Activated naive CD8-positive, alpha-beta T cell treated with anti-CD3 and anti-CD28 coated beads for 36 hours (primary cell): Measurements from ENCODE around the gene FAM186B. TPM values are rescaled to one million over a fixed set of nuclear protein-coding genes. Genes with fewer than 3 reads are reported as not detected.
"Not testable (repeated sequence)": the region's sequence is repeated elsewhere in the genome, so short reads cannot be mapped to it uniquely, and the experiment has no call there.

ENCODE experiments used
- DNase-seq: peaks from one replicate; pipeline ENCODE4 v3.0.0; 2021
- H3K27ac Mint-ChIP-seq: one replicate; pipeline ENCODE4 v1.8.0; 2022; ENCODE audit warnings: mild to moderate bottlenecking, moderate library complexity, mixed read lengths
- H3K27me3 Mint-ChIP-seq: one replicate; pipeline ENCODE4 v1.8.0; 2022; ENCODE audit warnings: mild to moderate bottlenecking, mixed read lengths
- H3K36me3 Mint-ChIP-seq: one replicate; pipeline ENCODE4 v1.8.0; 2021; ENCODE audit warnings: mild to moderate bottlenecking, mixed read lengths
- H3K4me1 Mint-ChIP-seq: one replicate; pipeline ENCODE4 v1.8.0; 2021; ENCODE audit warnings: mixed read lengths
- H3K4me3 Mint-ChIP-seq: one replicate; pipeline ENCODE4 v1.8.0; 2022; ENCODE audit warnings: mild to moderate bottlenecking, moderate library complexity, mixed read lengths
- H3K9me3 Mint-ChIP-seq: one replicate; pipeline ENCODE4 v1.8.0; 2022; ENCODE audit warnings: mixed read lengths
- total RNA-seq, 2 experiments: library from RNA; stranded (reverse); gene quantifications; one replicate each; pipeline ENCODE4 v1.2.3, GENCODE V29; 2021

The FAM186B gene
- total RNA-seq, 2 experiments from 2014 or later = 0.14 to 0.41 TPM

GRCh38 chr12:49623142-49623904, 17.9 kb upstream of the FAM186B start, which contains the start of gene PRPF40B:
PRPF40B (plus strand) TSS chr12:49623561; CDS start chr12:49623591, 30 bp downstream.
- H3K9me3 Mint-ChIP-seq = no peaks in the 10 kb centered on the region
- peaks cover 24% of the 10 kb centered on the region for H3K4me1 Mint-ChIP-seq
- no peaks in the 10 kb centered on the region for H3K36me3 Mint-ChIP-seq
- peak; percentile 92 for DNase-seq
- peak within 1 kb of the TSS; percentile 78 for H3K4me3 Mint-ChIP-seq
- H3K27ac Mint-ChIP-seq = peak within 1 kb of the TSS; percentile 88
- H3K27me3 Mint-ChIP-seq = peaks cover 24% of the 10 kb centered on the region

DNA sequence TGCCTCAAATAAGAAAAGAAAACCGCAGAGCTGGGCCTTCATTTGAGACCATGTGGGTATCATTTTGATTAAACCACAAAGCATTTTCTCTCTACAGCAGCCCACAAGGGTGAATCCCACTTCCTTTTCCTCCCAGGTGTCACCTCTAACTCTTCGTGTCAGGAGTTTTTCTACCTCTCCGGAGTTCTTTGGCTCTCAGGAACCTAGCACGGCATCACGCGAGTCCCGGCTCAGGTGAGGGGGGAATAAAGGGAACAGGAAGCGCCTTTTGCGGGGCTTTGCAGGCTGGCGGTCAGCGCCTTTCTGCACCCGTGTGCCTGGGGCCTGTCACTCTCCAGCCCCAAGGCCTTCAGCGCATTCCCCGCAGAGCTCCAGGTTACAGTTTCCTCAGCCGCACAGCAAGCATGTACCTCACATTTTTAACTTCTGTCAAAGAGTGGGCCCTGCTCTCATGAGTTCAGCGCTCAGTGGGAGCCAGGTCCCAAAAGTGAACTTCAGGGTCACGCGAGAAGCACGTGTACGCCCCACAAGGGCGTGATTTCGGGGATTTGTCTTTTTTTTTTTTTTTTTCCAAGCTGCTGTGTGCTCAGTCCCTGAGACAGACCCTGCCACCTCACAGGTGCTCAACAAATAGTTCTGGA, 17.2 kb upstream of the FAM186B start:
- Mint-ChIP-seq H3K4me1 (peaks cover 24% of the 10 kb centered on the region), H3K27ac (peak overlapping the region; percentile 88), H3K4me3 (peak overlapping the region; percentile 78), H3K27me3 (peaks cover 27% of the 10 kb centered on the region), H3K36me3 (no peaks in the 10 kb centered on the region), H3K9me3 (no peaks in the 10 kb centered on the region)
- peak; percentile 60 for DNase-seq

DNA sequence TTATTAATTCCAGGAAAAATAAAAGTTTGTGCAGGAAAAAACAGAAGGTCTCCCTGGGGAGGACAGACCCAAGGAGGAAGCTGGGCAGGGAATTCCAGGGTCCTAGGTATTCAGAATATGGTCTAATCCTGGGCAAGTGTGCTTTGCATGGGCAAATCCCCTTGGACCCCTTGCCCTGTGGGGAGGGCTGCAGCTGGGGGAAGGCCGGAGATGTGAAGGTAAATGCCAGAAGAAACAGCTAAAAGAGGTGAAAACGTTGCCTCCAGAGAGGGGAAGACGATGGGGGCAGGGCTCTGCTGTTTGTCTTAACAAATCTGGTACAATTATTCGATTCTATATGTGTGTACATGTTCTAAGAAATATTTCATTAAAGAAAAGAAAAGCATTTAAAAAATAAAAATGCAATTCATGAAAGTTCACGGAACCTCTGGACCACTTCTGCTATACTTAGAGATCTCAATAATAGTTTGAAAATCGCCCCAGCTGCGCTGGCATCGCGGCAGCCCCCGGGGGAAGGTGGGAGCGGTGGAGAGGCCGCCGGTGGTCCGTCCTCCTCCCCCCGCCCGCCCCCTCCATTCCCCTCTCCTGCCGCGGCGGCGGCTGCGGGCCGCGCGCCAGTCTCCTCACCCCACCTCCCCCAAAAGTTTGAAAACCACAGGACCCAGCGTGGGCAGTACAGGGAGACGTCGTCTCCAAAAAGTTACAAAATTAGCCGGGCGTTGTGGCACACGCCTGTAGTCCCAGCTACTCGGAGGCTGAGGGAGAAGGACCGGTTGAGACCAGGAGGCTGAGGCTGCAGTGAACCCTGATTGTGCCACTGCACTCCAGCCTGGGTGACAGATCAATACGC, 16.4 kb upstream of the FAM186B start:
- Mint-ChIP-seq H3K4me1 (peaks cover 24% of the 10 kb centered on the region), H3K27me3 (peaks cover 29% of the 10 kb centered on the region), H3K36me3 (no peaks in the 10 kb centered on the region), H3K9me3 (no peaks in the 10 kb centered on the region), H3K4me3 (peak overlapping the region; percentile 78), H3K27ac (peak overlapping the region; percentile 88)
- no peak for DNase-seq

GRCh38 chr12:49619286-49619685, 13.8 kb upstream of the FAM186B start:
- Mint-ChIP-seq H3K27me3 (peaks cover 44% of the 10 kb centered on the region), H3K4me3 (no peak overlapping the region), H3K36me3 (no peaks in the 10 kb centered on the region), H3K4me1 (peaks cover 23% of the 10 kb centered on the region), H3K9me3 (no peaks in the 10 kb centered on the region), H3K27ac (no peak overlapping the region)
- DNase-seq = no peak

- Mint-ChIP-seq H3K4me3 (no peak overlapping the region), H3K9me3 (no peaks in the 10 kb centered on the region), H3K27ac (no peak overlapping the region), H3K4me1 (peaks cover 20% of the 10 kb centered on the region), H3K27me3 (peaks cover 42% of the 10 kb centered on the region), H3K36me3 (no peaks in the 10 kb centered on the region)
- no peak for DNase-seq
Observed at GRCh38 chr12:49618576-49618975, 13.1 kb upstream of the FAM186B start.

GRCh38 chr12:49616533-49617219, 11.2 kb upstream of the FAM186B start:
- DNase-seq = no peak
- Mint-ChIP-seq H3K4me1 (peaks cover 12% of the 10 kb centered on the region), H3K27me3 (peaks cover 48% of the 10 kb centered on the region), H3K27ac (no peak overlapping the region), H3K4me3 (no peak overlapping the region), H3K9me3 (no peaks in the 10 kb centered on the region), H3K36me3 (no peaks in the 10 kb centered on the region)

DNA sequence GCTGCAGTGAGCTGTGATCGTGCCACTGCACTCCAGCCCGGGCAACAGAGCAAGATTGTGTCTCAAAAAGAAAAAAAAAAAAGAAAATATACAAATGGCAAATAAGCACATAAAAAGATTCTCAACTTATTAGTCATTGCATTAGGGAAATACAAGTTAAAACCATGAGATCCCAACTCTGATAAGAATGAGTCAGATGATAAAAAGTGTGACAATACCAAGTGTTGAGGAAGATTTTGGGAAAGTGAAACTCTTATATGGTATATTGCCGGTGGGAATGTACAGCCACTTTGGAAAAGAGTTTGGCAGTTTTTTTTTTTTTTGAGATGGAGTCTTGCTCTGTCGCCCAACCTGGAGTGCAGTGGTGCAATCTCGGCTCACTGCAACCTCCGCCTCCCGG, 10.3 kb upstream of the FAM186B start:
- DNase-seq = no peak
- Mint-ChIP-seq H3K36me3 (no peaks in the 10 kb centered on the region), H3K9me3 (no peaks in the 10 kb centered on the region), H3K4me1 (peaks cover 7% of the 10 kb centered on the region), H3K4me3 (no peak overlapping the region), H3K27me3 (peaks cover 42% of the 10 kb centered on the region), H3K27ac (no peak overlapping the region)

DNA sequence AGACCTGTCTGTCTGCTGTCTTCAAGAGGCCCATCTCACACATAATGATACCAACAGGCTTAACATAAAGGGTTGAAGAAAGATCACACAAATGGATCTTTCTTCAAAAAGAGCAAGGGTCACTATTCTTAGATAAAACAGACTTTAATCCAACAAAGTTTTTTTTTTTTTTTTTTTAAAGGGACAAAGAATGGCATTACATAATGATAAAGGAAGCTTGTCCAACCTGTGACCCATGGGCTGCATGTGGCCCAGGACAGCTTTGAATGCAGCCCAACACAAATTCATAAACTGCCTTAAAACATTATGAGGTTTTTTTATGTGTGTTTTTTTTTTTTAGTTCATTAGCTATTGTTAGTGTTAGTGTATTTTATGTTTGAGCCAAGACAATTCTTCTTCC, 6.8 kb upstream of the FAM186B start:
- H3K4me3 Mint-ChIP-seq = no peak overlapping the region
- H3K36me3 Mint-ChIP-seq = peaks cover 5% of the 10 kb centered on the region
- H3K27me3 Mint-ChIP-seq = peaks cover 25% of the 10 kb centered on the region
- peaks cover 5% of the 10 kb centered on the region for H3K4me1 Mint-ChIP-seq
- H3K27ac Mint-ChIP-seq = no peak overlapping the region
- DNase-seq = no peak
- peaks cover 1% of the 10 kb centered on the region for H3K9me3 Mint-ChIP-seq

DNA sequence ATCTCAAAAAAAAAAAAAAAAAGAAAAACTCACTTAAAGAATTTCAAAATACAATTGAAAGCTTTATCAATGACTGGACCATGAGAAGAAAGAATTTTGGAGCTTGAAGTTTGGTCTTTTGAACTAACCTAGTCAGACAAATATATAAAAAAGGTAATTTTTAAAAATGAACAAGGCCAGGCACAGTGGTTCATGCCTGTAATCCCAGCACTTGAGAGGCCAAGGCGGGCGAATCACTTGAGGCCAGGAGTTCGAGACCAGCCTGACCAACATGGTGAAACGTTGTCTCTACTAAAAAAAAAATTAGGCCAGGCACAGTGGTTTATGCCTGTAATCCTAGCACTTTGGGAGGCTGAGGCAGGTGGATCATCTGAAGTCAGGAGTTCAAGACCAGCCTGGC, 5.3 kb upstream of the FAM186B start:
- H3K27me3 Mint-ChIP-seq = peaks cover 19% of the 10 kb centered on the region

GRCh38 chr12:49609875-49610154, 4.4 kb upstream of the FAM186B start:
- Mint-ChIP-seq H3K36me3 (peaks cover 5% of the 10 kb centered on the region), H3K4me1 (peaks cover 4% of the 10 kb centered on the region), H3K9me3 (peaks cover 1% of the 10 kb centered on the region), H3K27me3 (peaks cover 12% of the 10 kb centered on the region), H3K4me3 (no peak overlapping the region), H3K27ac (no peak overlapping the region)
- DNase-seq = no peak

More for the DNA sequence above, 5.3 kb upstream of the FAM186B start:
- H3K4me3 Mint-ChIP-seq, H3K9me3 Mint-ChIP-seq, H3K4me1 Mint-ChIP-seq, H3K27ac Mint-ChIP-seq, H3K36me3 Mint-ChIP-seq, DNase-seq: not testable (repeated sequence)

DNA sequence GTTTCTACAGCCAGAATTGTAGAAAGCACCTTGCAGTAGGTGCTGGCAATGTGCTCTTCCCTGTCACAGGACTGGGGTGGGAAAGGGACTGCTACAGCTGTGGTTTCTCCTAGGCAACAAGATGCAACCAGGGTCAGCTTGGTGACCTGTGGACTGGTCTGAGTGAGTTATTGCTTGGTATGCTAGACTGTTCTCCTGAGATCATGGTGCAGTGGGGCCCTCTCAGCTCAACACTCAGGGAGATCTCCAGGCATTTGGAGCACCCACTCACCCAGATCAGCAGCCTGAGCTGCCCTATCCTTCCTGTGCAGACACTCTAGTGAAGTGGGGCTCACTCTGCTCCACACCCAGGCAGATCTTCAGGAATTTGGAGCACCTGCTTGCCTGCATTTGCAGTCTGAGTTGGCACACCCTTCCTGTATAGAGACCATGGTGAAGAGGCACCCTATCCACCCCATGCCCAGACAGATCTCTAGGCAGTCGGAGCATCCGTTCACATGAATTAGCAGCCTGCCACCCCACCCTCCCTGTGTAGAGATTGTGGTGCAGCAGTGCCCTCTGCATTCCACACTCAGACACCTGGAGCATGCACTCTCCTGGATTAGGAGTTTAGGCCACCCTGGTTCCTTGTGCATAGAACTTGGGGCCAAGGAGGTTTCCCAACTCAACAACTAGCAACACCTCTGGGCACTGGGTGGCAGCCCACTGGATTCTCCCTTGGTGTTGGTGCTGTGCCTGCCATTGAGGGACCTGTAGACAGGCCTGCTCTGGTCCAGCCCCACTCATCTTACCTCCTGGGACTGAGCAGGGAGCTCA, 3.8 kb upstream of the FAM186B start:
- peaks cover 5% of the 10 kb centered on the region for H3K36me3 Mint-ChIP-seq
- peaks cover 4% of the 10 kb centered on the region for H3K4me1 Mint-ChIP-seq
- H3K4me3 Mint-ChIP-seq = no peak overlapping the region
- no peak for DNase-seq
- H3K27ac Mint-ChIP-seq = no peak overlapping the region
- peaks cover 1% of the 10 kb centered on the region for H3K9me3 Mint-ChIP-seq
- H3K27me3 Mint-ChIP-seq = peaks cover 7% of the 10 kb centered on the region

DNA sequence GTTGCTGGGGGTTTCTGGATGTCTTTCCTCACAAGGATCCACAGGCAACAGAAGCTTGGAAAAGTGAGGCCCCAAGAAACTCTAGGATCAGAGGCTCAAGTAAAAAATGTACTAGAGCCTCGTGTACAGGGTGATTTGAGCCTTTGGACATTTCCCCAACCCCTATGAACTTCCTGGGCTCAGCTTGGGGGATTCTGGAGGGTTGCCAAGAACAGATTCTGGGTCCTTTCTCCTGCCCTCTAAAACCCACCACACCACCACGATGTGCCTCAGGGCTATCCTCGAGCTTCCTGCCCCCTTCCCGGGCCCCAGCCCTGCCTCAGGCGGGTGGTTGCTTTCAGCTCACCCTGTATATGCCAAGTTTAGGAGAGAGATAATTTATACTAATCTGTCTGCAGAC, 583 bp downstream of the FAM186B start:
- DNase-seq = no peak
- Mint-ChIP-seq H3K27me3 (no peaks in the 10 kb centered on the region), H3K4me1 (peaks cover 4% of the 10 kb centered on the region), H3K9me3 (peaks cover under 1% of the 10 kb centered on the region), H3K4me3 (no peak overlapping the region), H3K36me3 (peaks cover under 1% of the 10 kb centered on the region), H3K27ac (no peak overlapping the region)

DNA sequence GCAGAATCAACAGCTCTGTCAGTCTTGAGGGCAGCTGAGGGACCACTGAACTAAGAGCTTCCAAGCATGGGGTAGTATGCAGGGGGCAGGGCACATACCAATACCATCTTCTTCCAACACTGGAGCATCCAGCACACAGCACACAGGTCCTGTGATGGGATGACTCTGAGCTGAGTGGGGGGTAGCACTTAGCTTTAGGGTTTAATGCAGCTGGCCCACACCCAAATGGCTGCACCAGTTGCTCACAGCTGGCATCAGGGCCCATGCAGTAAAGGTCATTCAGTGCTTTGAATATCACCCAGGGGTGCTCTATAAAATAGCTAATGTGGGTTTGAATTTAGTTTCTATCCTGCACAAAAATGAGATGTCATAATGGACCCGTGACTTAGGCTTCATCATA, 1.7 kb downstream of the FAM186B start:
- no peak overlapping the region for H3K4me3 Mint-ChIP-seq
- no peaks in the 10 kb centered on the region for H3K27me3 Mint-ChIP-seq
- H3K36me3 Mint-ChIP-seq = no peaks in the 10 kb centered on the region
- peaks cover 4% of the 10 kb centered on the region for H3K4me1 Mint-ChIP-seq
- no peak overlapping the region for H3K27ac Mint-ChIP-seq
- no peak for DNase-seq
- H3K9me3 Mint-ChIP-seq = no peaks in the 10 kb centered on the region

DNA sequence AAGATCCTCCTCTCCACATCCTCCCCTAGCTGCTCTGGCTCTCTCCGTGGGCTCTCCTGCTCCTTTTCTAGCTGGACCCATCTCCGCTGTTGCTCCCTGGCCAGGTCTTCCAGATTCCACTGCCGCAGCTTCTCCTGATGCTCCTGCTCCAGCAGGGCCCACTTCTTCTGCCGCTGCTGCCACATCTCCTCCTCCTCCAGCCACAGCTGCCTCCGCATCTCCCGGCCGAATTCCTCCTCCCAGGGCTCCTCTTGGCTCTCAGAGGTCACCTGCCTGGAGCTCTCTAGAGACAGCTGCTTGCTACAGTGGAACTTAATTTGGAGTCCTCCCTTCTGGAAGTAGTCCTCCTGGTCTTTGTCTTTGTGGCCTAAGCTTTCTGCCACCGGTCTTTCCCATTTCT, 5.5 kb downstream of the FAM186B start:
- Mint-ChIP-seq H3K27me3 (no peaks in the 10 kb centered on the region), H3K36me3 (peaks cover 3% of the 10 kb centered on the region), H3K4me3 (no peak overlapping the region), H3K4me1 (peaks cover 1% of the 10 kb centered on the region), H3K9me3 (no peaks in the 10 kb centered on the region), H3K27ac (no peak overlapping the region)
- DNase-seq = no peak
